Neuron (in vitro differentiated cells): ENCODE data around the gene KIF20B.

Experiments used
- H2AFZ ChIP-seq: one replicate; pipeline ENCODE4 v1.6.1; 2013; ENCODE audit warnings: low read depth, mild to moderate bottlenecking, inconsistent platforms, low read length, moderate library complexity
- H3K27me3 ChIP-seq: one replicate; pipeline ENCODE4 v1.6.1; 2013; ENCODE audit warnings: low read length; ENCODE audit not compliant: insufficient read depth
- H3K36me3 ChIP-seq: one replicate; pipeline ENCODE4 v1.6.1; 2013; ENCODE audit warnings: low read length; ENCODE audit not compliant: insufficient read depth
- H3K4me1 ChIP-seq: one replicate; pipeline ENCODE4 v1.6.1; 2013; ENCODE audit warnings: low read length; ENCODE audit not compliant: insufficient read depth
- H3K4me3 ChIP-seq: 2 replicates; pipeline ENCODE4 v1.5.1; 2013; ENCODE audit warnings: mild to moderate bottlenecking, low read length, moderate library complexity
- H3K9me3 ChIP-seq: one replicate; pipeline ENCODE4 v1.6.1; 2013; ENCODE audit warnings: low read length

The KIF20B gene

DNA sequence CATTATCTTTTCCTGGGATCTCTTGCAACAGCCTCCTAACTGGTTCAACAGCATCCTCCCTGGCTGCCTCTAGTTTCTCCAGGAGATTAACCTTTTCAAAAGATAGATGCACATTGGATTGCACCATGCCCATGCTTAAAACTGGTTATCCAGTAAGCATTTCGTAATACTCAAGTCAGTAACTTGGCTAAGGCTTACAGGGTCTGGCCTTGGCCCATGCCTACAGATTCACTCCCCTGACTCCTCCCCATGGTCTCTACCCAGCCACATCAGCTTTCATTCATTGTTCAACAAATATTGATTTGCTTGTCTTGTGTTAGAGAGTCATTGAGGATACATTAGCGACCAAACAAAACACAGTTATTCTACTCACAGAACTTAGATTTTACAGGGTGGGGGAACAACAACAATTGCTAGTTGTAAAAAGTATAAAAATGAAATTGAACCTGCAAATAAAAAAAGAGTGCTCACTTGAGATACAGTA is 1.8 kb upstream of the KIF20B start:
- H3K4me1 ChIP-seq: peaks cover 13% of the 10 kb centered on the region
- no peaks in the 10 kb centered on the region for H3K36me3 ChIP-seq
- H2AFZ ChIP-seq: no peak overlapping the region
- no peak overlapping the region for H3K4me3 ChIP-seq
- H3K27me3 ChIP-seq: no peaks in the 10 kb centered on the region
- H3K9me3 ChIP-seq: no peaks in the 10 kb centered on the region

DNA sequence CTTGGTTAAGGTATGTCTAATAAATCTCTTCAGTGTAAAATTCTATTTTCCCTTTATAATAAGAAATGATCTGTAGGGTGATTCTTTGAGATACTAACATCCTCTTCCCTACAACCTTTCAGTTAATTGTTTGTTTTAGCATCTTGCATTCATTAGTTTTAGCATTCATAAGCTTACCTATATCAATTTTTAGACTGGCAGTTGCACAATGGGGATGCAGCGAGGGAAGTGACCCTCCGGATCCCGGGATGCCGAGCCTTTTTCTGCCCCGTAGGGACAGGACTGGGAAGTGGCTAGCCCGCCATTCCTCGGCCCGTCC is 508 bp upstream of the KIF20B start:
- H2AFZ ChIP-seq: peak overlapping the region; percentile 57
- H3K27me3 ChIP-seq: no peaks in the 10 kb centered on the region
- H3K9me3 ChIP-seq: no peaks in the 10 kb centered on the region
- peak overlapping the region; percentile 61 for H3K4me3 ChIP-seq
- H3K4me1 ChIP-seq: peaks cover 13% of the 10 kb centered on the region
- H3K36me3 ChIP-seq: no peaks in the 10 kb centered on the region

DNA sequence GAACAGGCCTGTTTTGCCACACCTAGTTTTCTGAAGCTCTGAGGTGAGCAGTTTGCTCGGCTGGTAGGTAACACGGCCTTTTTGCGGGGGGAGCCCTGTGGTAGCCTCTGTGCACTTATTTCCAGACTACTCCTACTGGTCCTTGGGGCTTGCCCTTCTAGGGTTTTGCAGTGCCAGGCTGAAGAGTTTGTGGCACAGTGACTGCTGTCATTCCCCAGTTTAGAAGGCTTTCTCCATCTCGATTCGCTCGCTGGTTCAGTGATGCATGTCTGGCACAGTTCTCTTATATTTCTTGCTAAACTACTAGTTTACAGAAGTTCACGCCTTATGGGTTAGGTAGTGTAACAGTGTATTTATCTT is 711 bp downstream of the KIF20B start:
- Histone ChIP-seq H3K4me3 (peak overlapping the region; percentile 61), H3K4me1 (peaks cover 13% of the 10 kb centered on the region), H3K27me3 (no peaks in the 10 kb centered on the region), H3K36me3 (no peaks in the 10 kb centered on the region), H2AFZ (peak overlapping the region; percentile 51), H3K9me3 (no peaks in the 10 kb centered on the region)

DNA sequence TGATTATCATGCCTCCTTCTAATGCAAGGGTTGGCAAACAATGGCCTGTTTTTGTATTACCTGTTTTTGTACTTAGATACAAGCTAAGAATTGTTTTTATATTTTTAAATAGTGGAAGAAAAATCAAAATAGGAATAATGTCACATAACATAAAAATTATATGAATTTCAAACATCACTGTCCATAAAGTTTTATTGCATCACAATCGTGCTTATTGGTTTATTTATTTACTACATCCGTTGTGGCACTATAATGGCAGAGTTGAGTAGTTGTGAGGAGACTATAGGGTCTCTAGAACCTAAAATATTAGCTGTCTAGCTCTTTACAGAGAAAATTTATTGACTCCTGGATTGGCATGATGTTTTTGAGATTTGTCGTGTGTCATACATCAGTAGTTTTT is 4.1 kb downstream of the KIF20B start:
- Histone ChIP-seq H3K27me3 (no peaks in the 10 kb centered on the region), H3K4me3 (no peak overlapping the region), H3K4me1 (peaks cover 8% of the 10 kb centered on the region), H3K9me3 (no peaks in the 10 kb centered on the region), H2AFZ (no peak overlapping the region), H3K36me3 (no peaks in the 10 kb centered on the region)

DNA sequence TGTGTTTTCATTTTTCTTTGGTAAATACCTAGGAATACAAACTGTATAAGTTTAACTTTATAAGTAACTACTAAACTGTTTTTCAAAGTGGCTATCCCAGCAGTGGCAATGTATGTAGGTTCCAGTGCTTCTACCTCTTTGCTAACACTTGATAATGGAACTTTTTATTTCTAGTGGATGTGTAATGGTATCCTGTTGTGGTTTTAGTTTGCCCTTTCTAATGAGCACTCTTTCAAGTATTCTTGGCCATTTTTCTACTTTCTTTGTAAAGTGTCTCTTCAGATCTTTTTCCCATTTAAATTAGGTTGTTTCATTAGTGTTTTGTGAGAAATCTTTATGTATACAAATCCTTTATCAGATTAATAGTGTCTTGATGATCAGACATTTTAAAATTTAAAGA is 4.6 kb downstream of the KIF20B start:
- H3K9me3 ChIP-seq: no peaks in the 10 kb centered on the region
- H2AFZ ChIP-seq: no peak overlapping the region
- H3K4me1 ChIP-seq: peaks cover 6% of the 10 kb centered on the region
- no peaks in the 10 kb centered on the region for H3K27me3 ChIP-seq
- H3K4me3 ChIP-seq: no peak overlapping the region
- no peaks in the 10 kb centered on the region for H3K36me3 ChIP-seq

DNA sequence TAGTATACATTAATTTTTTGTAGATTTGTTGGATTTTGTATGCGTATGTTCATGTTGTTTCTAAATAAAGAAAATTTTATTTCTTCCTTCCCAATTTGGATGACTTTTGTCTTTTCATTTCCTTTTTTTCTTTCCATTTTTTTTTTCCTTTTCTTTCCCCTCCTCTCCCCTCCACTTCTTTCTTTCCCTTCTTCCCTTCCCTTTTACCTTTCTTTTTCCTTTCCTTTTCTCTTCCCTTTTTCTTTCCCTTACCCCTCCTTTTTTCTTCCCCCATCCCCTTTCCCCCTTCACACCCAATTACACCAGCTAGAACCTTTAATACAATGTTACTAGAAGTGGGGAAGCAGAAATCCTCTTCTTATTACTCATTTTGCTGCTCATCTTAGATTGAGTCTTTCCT is 6.0 kb downstream of the KIF20B start:
- Histone ChIP-seq H2AFZ (no peak overlapping the region), H3K36me3 (peaks cover 4% of the 10 kb centered on the region), H3K4me1 (peaks cover 4% of the 10 kb centered on the region)

DNA sequence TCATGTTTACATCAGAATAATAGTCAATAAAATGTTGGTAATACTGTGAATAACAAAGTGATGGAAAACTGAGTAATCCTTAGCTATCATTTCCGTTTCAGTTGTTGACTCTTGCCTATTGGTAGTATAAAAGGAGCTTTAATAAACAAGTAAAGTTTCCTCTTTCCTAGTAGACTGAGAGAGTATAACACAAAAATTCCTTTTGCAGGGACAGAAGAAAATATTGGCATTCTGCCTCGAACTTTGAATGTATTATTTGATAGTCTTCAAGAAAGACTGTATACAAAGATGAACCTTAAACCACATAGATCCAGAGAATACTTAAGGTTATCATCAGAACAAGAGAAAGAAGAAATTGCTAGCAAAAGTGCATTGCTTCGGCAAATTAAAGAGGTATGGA is 9.4 kb downstream of the KIF20B start:
- H3K4me1 ChIP-seq: no peaks in the 10 kb centered on the region
- no peaks in the 10 kb centered on the region for H3K27me3 ChIP-seq
- peaks cover 11% of the 10 kb centered on the region for H3K36me3 ChIP-seq

More for the DNA sequence above, 6.0 kb downstream of the KIF20B start:
- Histone ChIP-seq H3K9me3 (no peaks in the 10 kb centered on the region), H3K4me3 (no peak overlapping the region), H3K27me3 (no peaks in the 10 kb centered on the region)

DNA sequence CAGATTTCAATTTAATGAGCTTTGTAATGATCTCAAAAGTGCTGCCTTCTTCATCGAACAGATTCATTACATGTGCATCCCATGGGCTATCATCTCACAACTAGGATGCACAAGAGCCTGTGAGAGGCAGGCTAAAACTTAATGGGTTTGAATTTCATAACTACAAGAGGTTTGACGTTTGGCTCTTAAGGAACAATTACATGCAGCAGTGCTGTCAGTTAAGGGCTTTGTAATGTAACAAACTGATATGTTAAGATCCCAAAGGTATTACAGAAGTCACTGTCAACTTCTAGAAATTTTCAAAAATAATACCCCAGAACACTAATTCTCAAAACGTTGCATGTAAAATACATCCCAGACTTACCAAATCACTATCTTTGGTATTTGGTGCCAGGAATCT is 33.2 kb downstream of the KIF20B start:
- Histone ChIP-seq H3K9me3 (no peaks in the 10 kb centered on the region), H3K27me3 (no peaks in the 10 kb centered on the region), H2AFZ (no peak overlapping the region), H3K36me3 (peaks cover 46% of the 10 kb centered on the region), H3K4me3 (no peak overlapping the region), H3K4me1 (no peaks in the 10 kb centered on the region)

More for the DNA sequence above, 9.4 kb downstream of the KIF20B start:
- no peak overlapping the region for H2AFZ ChIP-seq
- no peaks in the 10 kb centered on the region for H3K9me3 ChIP-seq
- H3K4me3 ChIP-seq: no peak overlapping the region

DNA sequence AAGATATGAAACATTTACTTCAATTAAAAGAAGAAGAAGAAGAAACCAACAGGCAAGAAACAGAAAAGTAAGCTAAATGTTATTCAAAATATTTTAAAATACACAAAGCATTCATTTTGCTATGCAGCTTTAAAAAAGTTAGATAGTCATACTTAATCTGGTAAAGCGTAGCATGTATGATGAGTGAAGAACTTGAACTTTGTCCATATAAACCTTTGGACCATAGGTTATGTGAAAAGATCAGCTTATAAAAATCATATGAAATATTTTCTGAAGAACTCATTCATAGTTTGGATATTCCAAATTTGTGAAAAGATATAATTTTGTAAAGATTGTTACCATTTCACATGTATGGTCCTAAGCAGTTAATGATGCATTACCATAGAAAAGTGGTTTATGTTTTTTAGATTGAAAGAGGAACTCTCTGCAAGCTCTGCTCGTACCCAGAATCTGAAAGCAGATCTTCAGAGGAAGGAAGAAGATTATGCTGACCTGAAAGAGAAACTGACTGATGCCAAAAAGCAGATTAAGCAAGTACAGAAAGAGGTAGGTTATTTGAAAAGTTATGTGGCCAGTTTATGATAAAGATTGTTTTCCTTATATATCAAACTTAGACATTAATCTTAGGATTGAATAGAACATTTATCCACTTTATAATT is 37.3 kb downstream of the KIF20B start:
- Histone ChIP-seq H3K4me3 (no peak overlapping the region), H3K36me3 (peaks cover 38% of the 10 kb centered on the region), H3K9me3 (no peaks in the 10 kb centered on the region), H3K27me3 (no peaks in the 10 kb centered on the region), H3K4me1 (no peaks in the 10 kb centered on the region), H2AFZ (no peak overlapping the region)

DNA sequence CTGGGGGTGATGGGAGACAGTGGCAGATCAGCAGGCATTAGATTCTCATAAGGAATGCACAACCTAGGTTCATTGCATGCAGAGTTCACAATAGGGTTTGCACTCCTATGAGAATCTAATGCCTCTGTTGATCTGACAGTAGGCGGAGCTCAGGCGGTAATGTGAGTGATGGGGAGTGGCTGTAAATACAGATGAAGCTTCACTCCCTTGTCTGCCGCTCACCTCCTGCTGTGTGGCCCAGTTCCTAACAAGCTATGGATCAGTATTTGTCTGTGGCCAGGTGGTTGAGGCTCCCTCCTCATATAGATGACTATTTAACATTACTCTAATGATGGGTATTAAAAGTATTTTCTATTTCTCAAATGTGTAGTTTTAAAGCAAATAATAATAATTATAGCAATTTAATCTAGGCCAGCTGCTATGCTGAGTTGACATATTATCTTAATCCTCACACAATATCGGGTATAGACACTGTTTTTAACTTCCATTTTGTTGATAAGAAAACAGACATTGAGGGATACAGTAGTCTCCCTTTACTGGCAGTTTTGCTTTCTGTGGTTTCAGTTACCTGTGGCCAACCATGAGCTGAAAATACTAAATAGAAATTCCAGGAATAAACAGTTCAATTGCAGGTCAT is 39.9 kb downstream of the KIF20B start:
- H3K4me3 ChIP-seq: no peak overlapping the region
- H2AFZ ChIP-seq: no peak overlapping the region
- H3K27me3 ChIP-seq: no peaks in the 10 kb centered on the region
- H3K9me3 ChIP-seq: peaks cover 1% of the 10 kb centered on the region
- H3K36me3 ChIP-seq: peaks cover 55% of the 10 kb centered on the region
- no peaks in the 10 kb centered on the region for H3K4me1 ChIP-seq

DNA sequence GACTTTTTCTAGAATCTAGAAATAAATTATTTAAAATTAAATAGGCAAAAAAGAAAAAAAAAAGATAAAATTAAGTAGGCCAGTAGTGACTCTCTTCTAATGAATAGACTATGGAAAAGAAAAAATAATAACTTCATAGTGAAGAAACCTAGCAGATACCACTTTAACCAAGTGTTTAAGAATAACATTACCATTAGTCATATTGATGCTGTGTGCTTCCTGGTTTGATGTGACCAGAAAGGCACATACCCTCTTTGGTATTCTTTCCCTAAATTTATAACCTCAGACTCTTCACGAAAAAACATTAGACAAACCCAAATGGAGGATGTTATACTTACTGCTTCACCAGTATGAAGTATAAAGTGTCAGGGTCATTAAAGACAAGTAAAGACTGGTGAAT is 42.6 kb downstream of the KIF20B start:
- no peak overlapping the region for H2AFZ ChIP-seq
- no peak overlapping the region for H3K4me3 ChIP-seq
- no peaks in the 10 kb centered on the region for H3K4me1 ChIP-seq
- no peaks in the 10 kb centered on the region for H3K27me3 ChIP-seq
- peaks cover 5% of the 10 kb centered on the region for H3K9me3 ChIP-seq
- peaks cover 34% of the 10 kb centered on the region for H3K36me3 ChIP-seq

DNA sequence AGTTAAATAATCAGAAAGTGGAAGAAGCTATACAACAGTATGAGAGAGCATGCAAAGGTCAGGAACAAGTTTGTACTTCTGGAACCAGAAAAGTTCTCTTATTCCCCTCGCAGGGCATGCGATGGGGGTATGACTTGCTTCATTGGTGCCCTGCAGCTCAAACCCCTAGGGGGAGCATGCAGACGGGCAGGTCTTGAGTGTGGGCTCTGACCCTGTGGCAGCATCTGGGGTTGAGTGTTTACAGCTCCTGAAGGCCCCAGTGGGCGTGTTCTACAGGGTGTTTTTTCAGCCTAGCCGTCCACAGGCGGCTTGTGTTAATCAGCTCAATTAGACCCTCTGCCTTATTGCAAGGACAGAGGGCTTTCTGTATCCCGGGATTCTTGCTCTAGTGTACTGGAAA is 44.5 kb downstream of the KIF20B start:
- Histone ChIP-seq H3K27me3 (no peaks in the 10 kb centered on the region), H3K4me1 (no peaks in the 10 kb centered on the region), H3K9me3 (peaks cover 5% of the 10 kb centered on the region), H3K36me3 (peaks cover 22% of the 10 kb centered on the region), H2AFZ (no peak overlapping the region), H3K4me3 (no peak overlapping the region)

DNA sequence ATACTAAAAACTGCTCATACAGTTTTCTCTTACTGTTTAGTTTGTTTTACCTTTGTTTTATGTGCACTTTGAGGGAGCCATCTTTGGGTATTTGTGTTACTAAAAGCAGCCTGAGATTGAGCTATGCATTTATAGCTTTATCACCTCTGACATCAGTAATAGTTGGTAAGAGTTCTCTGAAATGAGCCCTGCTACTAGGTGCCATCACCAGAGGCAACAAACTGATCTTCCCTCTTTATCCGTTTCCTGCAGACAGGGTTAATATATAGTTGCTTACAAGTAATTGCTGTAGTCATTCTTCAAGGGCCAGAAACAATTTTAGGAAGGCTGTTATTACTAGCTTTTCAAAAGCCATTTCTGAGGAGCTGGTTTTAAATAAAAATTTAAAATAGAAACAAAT is 49.1 kb downstream of the KIF20B start:
- Histone ChIP-seq H3K9me3 (peaks cover 5% of the 10 kb centered on the region), H3K36me3 (peaks cover 20% of the 10 kb centered on the region), H3K27me3 (no peaks in the 10 kb centered on the region), H3K4me3 (no peak overlapping the region), H2AFZ (no peak overlapping the region), H3K4me1 (no peaks in the 10 kb centered on the region)

DNA sequence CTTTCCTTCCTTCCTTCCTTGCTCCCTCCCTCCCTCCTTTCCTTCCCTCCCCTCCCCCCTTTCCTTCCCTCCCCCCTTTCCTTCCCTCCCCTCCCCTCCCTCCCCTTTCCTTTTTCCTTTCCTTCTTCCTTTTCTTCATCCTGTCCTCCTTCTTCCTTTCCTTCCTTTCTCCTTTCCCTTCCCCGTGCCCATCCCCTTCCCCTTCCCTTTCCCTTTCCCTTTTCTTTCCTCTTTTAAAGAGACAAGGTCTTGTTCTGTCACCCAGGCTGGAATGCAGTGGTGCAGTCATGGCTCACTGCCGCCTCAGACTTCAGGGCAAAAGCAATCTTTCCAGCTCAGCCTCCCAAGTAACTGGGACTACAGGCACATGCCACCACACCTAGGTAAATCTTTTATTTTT is 54.0 kb downstream of the KIF20B start:
- Histone ChIP-seq H3K4me3 (no peak overlapping the region), H3K36me3 (peaks cover 36% of the 10 kb centered on the region), H2AFZ (no peak overlapping the region), H3K27me3 (no peaks in the 10 kb centered on the region), H3K4me1 (no peaks in the 10 kb centered on the region), H3K9me3 (no peaks in the 10 kb centered on the region)
